Measurements from ENCODE around the gene MYO9A.
A peak's percentile ranks its signal among the peaks of the same experiment; 100 is the strongest.
"Not testable (repeated sequence)": the region's sequence is repeated elsewhere in the genome, so short reads cannot be mapped to it uniquely, and the experiment has no call there.

The MYO9A gene

DNA sequence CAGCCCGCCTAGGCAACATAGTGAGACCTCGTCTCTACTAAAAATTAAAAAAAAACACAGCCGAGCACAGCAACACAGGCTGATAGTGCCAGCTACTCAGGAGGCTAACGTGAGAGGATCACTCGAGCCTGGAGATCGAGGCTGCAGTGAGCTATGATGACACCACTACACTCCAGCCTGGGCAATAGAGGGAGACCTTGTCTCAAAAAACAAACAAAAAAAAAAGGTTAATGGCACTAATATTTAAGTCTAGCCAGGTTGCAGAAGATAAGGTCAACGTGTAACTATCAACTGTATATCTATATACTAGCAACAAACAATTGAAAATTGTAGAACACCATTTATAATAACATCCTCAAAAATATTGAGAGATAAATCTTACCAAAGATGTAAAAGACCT, 75.1 kb downstream of the MYO9A start:
- no peak for DNase-seq (ENCODE audit: low spot score)

DNA sequence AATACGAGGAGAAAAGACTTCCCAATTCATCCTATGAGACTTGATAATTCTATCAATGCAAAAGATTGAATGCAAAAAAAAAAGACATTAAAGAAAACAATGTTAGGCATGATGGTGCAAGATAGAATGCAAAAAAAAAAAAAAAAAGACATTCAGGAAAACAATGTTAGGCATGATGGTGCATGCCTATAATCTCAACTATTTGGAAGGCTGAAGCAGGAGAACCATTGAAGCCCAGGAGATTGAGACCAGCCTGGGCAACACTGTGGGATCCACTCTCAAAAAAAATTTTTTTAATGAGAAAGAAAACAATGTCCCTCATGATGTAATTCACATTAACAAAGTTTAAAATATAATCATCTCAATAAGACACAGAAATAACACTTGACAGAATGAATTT, 75.9 kb downstream of the MYO9A start:
- no peak for DNase-seq (ENCODE audit: low spot score)

DNA sequence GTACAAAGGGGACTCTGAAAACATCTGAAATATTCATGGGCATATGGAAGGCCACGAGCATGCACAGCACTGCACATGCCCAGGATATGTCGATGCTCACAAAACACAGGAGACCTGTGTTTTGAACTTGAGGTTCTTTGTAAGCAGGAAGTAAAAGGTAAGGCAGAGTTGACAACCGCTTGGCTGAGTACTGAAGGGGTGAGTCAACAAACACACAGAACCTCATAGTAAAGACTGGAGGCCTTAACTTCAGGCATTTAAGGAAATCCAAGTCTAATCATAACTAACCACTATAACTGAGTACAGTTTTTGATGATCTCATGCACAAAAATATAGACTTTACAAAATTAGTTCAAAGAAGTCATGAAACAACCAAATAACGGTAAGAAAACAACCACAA, 80.6 kb downstream of the MYO9A start:
- DNase-seq (ENCODE audit: low spot score): no peak

DNA sequence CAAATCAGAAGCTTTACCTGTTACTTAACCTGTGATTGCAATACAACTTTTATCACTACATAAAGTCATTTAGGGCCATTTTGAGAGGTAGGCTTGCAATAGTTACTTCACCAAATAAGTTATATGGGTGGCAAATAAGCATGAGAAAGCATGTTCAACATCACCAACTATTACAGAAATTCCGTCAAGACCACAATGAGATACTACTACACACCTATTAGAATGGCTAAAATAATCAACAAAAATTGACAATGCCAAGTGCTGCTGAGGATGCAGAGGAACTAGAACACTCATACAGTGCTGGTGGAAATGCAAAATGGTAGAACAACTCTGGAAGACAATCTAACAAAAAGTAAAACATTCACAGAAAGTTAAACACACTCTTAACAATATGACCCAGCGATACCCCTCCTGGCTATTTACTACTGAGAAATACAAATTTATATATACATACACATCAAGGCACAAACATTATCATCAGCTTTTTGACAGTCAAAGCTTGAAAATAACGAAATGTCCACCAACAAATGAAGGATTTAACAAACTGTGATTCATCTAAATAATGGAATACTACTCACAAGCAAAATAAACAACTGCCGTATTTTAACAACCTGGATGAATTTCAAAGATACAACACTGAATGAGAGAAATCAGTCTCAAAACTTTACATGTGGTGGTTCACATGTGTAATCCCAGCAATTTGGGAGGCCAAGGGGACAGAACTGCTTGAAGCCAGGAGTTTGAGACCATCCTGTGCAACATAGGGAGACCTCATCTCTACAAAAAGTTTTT, 82.9 kb downstream of the MYO9A start:
- DNase-seq (ENCODE audit: low spot score): no peak

- DNase-seq (ENCODE audit: low spot score): no peak
Observed at GRCh38 chr15:72034351-72034750, 83.6 kb downstream of the MYO9A start.

DNA sequence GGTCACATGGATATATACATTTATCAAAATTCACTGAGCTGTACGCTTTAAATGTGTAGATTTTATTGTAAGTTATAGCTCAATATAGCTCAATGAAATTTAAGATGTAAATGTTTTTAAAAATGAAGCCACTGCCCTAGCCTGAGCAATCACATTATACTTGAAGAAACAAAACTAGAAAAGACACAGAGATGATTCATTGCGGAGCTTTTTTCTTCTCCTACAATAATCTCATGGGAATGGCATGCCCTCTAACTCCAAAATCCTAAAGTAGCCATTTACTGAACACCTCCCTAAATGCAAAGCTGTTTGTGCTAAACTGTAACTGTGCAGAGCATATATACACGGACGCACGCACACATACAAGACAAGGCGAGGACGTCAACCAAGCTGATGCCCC, 84.2 kb downstream of the MYO9A start:
- no peak for DNase-seq (ENCODE audit: low spot score)

GRCh38 chr15:72033285-72033684, 84.7 kb downstream of the MYO9A start:
- no peak for DNase-seq (ENCODE audit: low spot score)

- no peak for DNase-seq (ENCODE audit: low spot score)
Observed at GRCh38 chr15:72021604-72022003, 96.3 kb downstream of the MYO9A start.

- no peak for DNase-seq (ENCODE audit: low spot score)
Observed at GRCh38 chr15:72020799-72021198, 97.2 kb downstream of the MYO9A start.

GRCh38 chr15:72014555-72014954, 103.4 kb downstream of the MYO9A start:
- not testable (repeated sequence) for DNase-seq (ENCODE audit: low spot score)

- no peak for DNase-seq (ENCODE audit: low spot score)
Observed at GRCh38 chr15:72013703-72014102, 104.2 kb downstream of the MYO9A start.

DNA sequence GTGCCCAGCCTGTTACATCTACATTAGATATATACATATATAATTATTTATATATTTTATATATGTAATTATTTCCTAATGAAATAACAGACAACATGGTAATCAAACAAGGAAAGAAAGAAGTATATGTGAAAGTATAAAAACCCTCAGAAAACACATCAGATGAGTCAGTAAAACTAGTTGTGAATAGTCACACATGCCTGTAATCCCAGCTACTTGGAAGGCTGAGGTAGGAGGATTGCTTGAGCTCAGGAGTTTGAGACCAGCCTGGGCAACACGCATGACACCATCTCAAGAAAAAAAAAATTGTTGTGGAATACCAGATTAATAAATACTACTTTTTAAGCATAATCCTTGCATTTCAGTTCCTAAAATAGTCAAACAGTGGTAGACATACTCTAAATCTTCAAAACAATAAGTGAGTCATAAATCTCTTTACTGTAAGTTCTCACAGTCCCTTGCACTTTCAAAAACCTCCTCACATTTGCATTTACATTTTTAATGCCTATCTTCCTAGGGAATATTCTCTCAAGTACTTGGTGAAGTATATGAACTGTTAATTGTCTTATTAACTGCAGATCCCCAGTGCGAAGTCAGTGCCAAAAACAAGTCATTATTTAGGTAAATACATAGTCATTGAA, 106.5 kb downstream of the MYO9A start:
- DNase-seq (ENCODE audit: low spot score): no peak

GRCh38 chr15:72009222-72009621, 108.7 kb downstream of the MYO9A start:
- DNase-seq (ENCODE audit: low spot score): peak; percentile 57

DNA sequence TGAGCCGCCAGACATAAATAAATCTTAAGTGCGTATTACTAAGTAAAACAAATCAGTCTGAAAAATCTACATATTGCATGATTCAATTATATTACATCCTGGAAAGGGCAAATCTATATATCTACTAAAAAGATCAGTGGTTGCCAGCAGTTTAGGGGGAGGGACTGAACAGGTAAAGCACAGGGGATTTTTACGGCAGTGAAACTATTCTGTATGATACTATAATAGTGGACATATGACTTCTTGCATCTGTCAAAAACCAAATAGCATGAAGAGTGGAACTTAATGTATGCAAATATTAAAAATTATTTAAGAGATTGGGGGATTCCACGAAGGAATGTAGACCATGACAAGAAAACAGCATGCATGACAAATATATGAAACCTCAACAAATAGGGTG, 111.6 kb downstream of the MYO9A start:
- no peak for DNase-seq (ENCODE audit: low spot score)

- no peak for DNase-seq (ENCODE audit: low spot score)
Observed at GRCh38 chr15:72005483-72005882, 112.5 kb downstream of the MYO9A start.

DNA sequence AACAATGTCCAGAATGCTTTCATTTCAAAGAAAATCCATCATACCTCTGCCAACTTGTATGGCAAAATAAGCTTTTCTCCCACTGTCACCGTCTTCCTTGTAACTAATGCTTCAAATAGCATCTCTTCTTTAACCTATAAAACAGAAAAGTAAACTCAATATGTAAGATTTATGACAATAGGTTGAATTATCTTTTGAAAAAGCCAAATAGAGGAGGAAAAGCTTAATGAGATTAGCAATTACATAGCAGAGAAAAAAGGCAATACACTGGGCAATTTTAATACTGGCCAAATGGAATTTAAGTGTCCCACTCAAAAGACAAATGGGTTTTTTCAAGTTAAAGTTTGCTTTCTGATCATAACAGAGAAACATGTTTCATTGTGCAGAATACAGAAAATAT, 118.1 kb downstream of the MYO9A start:
- DNase-seq (ENCODE audit: low spot score): no peak

DNA sequence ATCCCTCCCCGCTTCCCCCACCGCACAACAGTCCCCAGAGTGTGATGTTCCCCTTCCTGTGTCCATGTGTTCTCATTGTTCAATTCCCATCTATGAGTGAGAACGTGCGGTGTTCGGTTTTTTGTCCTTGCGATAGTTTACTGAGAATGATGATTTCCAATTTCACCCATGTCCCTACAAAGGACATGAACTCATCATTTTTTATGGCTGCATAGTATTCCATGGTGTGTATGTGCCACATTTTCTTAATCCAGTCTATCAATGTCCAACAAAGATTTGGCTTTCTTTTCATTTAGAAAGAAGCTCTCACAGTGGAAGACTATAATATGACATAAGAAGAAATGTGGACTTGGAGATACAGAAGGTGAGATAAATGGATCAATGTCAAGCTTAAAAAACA, 119.2 kb downstream of the MYO9A start:
- DNase-seq (ENCODE audit: low spot score): not testable (repeated sequence)

DNA sequence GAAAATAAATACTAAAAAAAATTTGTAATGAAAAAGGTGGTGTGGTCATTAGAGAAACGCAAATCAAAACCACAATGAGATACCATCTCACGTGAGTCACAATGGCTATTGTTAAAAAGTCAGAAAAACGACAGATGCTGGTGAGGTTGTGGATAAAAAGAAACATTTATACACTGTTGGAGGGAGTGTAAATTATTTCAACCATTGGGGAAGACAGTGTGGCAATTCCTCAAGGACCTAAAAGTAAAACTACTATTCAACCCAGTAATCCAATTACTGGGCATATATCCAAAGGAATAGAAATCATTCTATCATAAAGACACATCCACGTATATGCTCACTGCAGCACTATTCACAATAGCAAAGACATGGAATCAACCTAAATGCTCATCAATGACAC, 120.3 kb downstream of the MYO9A start:
- no peak for DNase-seq (ENCODE audit: low spot score)

GRCh38 chr15:71975816-71976150, 142.2 kb downstream of the MYO9A start:
- no peak for DNase-seq (ENCODE audit: low spot score)

GRCh38 chr15:71974211-71974610, 143.7 kb downstream of the MYO9A start:
- no peak for DNase-seq (ENCODE audit: low spot score)

GRCh38 chr15:71973366-71973765, 144.6 kb downstream of the MYO9A start:
- no peak for DNase-seq (ENCODE audit: low spot score)

GRCh38 chr15:71971905-71972304, 146.0 kb downstream of the MYO9A start:
- no peak for DNase-seq (ENCODE audit: low spot score)

DNA sequence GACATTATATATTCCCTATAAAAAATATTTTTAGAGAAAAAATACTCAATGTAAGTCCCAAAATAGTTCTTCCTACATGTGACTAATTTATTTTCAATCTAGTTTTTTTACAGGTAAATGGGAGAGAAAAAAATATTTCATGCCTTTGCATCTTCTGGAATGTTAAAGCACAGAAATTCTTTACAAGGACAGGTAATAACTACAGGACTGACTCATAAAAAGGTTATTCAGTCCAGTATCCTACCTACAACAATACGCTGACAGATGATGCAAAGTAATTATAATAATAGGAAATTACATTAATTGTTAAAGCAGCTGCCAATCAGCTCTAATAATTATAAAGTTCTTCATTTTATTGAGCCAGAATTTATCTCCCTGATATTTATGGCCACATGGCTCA, 147.5 kb downstream of the MYO9A start:
- no peak for DNase-seq (ENCODE audit: low spot score)

DNA sequence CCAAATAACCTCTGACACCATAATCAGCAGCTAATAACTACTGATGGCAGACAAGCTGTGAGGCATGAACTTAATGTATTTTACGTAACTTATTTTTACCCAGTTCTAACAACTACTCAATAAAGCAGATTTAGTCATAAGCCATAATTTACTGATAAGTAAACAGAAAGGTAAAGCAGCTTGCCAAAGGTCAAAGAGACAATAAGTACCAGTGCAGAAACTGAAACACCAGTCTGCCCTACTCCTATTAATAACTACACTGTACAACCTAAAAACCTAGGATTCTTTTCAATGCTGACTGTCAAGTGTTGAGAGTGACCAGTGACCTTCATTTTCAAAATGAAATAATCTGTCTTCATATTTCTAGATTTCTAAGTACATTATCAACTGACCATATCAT, 155.4 kb downstream of the MYO9A start:
- DNase-seq (ENCODE audit: low spot score): no peak
